NCI-H345 treated with DMSO at 0.1 percent for 48 hours (cell line): ENCODE measurements around the gene TACC2.

Experiments
- DNase-seq: peaks from one replicate; lab custom pipeline; 2025; ENCODE audit not compliant: unreplicated experiment; lab: John Stamatoyannopoulos, UW

The TACC2 gene

DNA sequence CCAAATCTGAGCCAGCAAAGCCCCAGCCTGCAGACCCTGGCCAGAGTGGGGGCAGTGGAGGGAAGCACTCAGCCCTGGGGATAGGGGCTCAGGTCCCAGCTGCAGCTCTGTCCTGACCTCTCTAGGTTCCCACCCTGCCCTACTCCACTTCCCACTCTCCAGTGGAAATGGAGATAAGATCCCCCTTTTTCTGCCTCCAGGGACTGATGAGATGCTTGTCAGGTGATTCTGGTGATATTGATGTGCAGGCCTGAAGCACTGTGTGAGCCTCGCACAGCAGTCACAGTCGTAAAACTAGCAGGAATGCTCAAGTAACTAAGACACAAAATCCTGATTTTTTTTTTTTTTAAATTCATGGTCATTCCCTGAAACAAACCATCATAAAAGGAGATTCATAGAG lies 227.1 kb downstream of the TACC2 start:
- DNase-seq = no peak

DNA sequence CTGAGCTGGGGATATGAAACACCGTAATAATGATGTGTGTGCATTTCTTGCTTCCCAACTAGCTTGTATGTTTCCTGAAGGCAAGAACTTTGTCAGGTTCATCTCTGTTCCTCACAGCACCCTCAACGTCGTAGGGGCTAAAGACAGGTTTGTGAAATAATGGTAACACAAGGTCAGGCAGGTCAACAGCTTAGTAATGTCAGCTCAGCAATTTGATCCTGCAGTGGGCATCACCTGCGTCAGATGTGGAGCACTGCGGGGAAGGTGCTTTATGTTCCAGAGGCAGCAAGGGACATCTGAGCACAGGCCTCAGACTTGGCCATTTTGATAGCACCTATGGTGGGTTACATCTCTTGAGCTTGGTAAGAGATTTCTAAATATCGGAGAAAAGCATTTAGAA lies 230.4 kb downstream of the TACC2 start:
- no peak for DNase-seq

DNA sequence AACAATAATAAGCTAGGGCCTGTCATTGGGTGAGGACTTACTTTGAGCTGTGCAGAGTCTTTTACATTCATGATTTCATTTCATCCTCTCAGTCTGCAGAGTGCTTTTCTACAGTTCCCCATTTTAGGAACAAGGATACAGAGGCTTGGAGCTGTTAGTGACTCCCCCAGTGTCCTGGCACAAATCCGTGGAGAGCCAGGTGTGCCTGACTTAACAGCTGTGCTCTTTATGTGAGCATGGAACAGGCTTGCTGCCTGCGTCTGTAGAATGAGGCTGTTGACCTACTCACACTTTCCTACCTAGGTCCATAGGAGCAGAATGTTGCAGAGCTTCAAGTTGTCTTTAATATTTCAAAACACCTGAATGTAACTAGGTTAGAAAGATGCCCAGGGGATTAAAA lies 231.8 kb downstream of the TACC2 start:
- no peak for DNase-seq

DNA sequence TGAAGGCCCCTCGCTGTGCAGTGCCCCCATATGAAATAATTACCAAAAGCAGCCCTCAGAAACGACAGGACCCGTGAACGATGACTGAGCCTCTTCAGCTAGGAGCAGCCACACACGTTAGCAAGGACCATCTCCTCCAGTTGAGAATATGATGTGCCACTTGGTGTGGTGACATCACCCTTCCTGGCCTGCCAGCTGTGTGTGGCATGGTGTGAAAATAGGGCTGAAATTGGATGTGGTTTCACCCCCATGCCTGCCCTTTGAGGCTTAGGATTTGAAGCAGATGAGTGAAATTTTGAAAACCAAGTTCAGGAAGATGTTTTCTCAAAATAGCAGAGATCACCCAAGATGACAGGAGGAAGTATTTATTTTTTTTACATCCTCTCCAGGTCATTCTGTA lies 233.0 kb downstream of the TACC2 start:
- no peak for DNase-seq

DNA sequence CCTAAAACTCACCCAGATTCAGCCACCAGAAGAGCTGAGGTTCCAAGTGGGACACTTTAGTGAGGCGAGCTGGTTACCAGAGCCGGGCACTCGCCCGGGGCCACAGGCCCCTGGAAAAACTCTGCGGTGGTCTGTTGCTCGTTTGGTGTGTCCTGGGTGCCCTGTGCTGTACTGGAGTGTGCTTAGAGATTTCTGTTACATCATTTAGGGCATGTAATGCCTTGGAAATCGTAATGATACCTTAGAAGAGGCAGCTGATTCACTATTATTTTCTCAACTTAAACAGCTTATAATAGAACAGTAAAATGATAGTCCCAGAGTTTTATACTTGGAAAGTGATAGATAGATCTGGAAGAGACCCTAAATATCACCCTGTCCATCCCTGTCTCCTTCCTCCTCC lies 233.7 kb downstream of the TACC2 start:
- DNase-seq = no peak

DNA sequence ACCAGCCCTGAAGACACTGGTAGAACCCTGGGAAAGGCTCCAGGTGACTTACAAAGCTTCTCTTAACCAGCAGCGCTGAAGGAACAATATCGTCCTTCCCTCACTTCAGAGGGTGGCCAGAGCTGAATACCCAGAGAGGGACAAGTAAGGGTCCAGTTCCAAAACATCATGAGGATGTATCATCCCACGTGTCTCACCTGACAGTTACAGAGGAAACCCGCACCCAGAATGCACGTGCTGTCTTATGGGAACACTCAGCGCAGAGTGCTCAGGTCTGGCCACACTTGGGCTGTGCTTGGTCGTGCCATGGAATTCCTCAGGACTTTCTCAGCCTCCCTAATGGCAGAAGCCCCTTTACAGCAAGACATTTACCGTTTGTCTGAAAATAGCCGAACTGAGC lies 235.2 kb downstream of the TACC2 start:
- DNase-seq = no peak

DNA sequence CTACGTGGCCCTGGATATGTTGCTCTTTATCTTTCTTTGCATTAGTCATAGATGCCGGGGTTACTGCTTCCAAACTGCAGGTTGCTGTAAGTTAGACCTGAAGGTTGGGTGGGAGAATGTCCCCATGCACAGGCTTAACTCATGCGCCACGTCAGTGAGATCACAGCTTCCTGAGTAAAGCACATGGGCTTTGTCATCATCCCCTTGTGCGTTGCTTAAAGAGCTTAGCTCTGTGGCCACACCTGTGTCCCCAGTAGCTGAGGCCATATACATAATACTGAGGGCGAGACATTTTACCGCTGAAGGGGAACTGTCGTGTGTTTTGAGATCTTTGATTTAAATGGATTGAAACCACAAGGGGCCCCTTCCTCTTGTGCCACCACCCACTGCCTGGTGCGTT lies 236.4 kb downstream of the TACC2 start:
- no peak for DNase-seq

DNA sequence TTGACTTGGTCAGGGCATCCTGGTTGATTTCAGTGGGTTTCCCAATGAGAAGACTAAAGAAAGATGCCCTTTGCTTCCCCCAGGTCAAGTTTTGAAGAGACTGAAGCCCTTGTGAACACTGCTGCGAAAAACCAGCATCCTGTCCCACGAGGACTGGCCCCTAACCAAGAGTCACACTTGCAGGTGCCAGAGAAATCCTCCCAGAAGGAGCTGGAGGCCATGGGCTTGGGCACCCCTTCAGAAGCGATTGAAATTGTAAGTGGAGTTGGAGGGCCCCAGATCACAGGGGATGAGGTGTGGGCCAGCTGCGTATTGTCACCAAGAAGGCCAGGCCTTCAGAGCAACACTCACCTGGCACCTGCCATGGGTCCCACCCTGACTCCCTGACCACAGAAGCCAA lies 238.8 kb downstream of the TACC2 start:
- no peak for DNase-seq

DNA sequence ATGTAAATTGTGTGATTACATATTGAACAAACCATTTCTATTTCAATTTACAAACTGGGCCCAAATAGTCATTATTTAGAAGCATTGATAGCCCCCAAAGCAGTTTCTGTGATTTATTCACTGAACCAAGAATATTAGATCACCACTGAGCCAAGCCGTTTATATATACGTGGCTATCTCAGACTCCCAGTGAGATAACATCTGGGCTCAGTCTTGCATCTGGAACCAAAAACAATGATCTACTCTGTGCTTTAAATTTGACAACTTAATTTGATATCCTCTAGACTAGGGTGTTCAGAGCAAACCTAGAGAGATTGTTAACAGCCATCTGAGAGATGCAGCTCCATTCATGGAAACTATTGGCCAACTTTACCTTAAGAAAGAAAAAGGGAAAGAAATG lies 240.7 kb downstream of the TACC2 start:
- DNase-seq = no peak

DNA sequence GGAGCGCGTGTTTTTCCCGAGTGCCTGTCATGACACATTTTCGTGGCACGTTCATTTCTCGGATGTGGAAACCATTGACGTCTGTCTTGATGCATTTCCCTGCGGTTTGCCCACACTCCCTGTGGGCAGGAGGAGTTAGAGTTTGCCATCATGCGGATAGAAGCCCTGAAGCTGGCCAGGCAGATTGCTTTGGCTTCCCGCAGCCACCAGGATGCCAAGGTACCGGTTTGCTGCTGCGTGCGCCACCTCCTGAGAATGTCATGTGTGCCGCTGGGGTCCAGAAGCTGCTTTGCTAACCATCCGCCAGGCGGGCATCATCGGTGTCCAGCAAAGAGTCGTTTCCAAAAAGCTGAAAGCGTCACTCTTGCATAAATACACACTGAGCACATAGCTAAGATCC lies 241.3 kb downstream of the TACC2 start:
- no peak for DNase-seq

DNA sequence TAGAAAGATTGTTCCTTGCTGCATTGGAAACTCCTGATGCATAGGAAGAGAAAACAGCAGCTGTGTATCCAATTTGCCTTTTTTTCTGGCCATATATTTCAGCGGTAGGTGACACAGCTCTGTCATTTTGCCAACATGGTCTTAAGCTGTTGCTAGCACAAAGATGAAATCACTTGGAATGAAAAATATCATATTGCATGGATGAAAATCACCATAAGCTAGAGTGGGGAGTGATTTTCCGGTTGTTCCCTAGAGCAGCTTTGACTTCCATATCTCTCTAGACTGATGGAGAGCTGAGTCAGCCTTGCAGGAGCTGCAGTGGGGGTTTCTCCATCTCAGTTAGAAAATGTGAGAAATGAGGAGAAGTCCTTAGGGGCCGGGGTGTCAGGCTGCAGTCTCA lies 243.8 kb downstream of the TACC2 start:
- DNase-seq = no peak

DNA sequence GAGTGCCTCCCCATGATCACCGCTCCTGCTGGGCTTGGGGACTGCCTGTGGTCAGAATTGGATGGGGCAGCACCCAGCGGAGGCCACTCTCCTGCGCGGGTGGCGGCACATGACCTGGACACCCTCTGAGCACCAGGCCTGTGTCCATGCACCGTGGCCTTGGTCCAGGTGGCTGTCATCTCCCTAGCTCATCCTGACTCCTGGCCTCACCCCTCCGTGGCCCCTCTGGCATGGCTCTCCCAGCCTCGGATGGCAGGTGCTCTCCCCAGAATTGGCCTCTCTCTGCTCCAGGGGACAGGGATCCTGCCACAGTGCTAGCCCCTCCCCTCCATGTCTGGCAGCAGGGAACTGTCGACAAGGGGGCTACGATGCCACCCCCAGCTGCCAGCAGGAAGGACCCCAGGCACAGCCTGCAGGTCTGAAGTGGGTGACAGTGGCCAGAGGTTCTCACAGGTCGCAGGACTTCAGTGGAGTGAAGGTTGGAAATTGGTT lies 244.9 kb downstream of the TACC2 start:
- DNase-seq = no peak

DNA sequence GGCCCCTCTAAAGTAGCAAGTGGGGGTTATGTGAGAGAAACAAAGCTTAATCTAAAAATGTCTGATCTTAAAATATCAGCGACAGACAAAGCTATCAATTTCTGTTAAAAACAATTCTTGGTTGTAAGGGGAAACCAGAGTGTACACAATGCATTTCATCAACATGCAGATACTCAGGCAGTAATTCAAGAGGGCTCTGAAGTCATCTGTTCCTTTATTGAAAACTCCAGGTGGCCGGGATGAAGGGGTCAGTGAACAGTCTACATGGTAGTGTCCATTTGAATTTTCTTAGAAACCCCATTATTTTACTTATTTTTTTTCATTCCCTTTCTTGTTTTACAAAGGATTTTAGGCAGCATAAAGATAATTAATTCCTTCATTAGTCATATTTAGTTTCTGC lies 245.5 kb downstream of the TACC2 start:
- peak; percentile 10 for DNase-seq

DNA sequence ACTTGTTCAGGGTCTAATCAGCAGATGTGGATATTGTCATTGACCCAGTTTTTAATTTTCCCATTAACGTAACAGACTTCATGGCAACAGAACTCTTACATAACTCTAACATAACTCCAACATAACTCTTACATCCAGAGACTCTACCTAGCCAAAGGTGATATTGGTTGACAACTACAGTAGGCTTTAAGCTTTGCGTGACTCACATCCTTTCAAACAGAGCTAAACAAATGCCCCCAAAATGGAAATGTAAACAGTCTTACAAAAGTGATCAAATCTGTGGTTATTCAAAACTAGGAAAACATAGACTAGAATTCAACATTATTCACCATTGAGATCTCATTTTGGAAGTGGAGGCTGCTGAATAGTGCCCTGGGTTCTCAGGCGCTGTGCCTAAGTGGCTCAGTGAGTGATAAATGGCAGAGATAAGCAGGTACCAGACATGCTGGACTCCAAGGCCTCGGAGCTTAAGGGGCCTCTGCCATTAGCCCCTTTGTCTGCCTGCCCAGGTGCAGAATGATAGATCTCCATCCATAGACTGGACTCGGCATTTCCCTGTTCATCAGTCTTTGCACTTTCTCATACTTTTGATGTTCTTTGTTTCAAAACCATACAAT lies 247.8 kb downstream of the TACC2 start:
- no peak for DNase-seq

DNA sequence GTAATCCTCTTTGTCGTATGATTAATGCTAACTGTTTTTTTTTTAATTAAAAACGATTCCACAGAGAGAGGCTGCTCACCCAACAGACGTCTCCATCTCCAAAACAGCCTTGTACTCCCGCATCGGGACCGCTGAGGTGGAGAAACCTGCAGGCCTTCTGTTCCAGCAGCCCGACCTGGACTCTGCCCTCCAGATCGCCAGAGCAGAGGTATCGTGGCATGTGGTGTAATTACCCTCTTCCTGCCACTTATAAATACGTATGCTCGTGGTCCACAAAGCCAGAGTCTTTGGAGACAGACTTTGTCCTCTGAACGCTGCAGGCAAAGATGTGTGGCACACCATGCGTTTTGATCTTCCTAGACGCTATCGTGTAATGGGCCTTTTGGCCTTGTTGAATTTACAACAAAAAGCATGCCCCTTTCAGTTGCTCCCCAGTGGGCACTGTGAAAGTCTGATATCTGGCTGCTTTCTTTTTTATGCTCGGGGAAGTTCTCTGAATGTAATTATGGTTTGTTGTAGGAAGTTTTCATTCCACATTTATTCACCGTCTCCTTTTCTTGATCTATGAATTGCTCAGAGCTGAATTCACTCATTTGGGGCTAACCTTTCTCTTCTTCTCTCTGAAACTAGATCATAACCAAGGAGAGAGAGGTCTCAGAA lies 248.5 kb downstream of the TACC2 start:
- DNase-seq = no peak

DNA sequence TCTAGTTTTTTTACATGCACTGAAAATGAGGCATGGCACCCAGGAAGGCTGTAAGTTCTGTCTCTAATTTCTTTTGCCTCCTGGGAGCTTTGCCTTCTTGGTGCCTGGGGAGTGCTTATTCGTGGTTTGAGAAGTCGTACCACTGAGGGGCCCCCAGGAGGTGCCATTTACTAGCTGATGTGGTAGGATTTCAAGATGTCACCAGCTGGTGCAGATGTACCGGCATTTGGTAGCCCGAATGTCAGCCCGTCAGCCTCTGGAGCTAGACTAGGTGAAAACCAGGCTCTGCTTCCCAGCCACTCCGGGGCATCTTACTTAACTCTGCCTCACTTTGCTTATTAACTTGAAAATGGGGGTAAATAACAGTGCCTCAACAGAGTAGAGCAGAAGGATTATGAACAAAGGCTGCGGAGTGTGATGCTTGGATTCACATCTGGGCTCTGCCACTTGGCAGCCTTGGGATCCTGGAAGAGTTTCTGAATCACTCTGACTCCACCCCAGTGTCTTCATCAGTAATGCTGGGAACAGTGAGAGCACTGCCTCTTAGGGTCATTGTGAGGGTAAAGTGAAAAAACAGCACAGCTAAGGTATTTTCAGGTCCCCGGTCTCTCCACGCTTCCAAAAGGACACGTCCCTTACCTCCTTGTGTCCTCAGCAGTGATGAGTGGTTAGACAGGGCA lies 250.8 kb downstream of the TACC2 start:
- DNase-seq = no peak

DNA sequence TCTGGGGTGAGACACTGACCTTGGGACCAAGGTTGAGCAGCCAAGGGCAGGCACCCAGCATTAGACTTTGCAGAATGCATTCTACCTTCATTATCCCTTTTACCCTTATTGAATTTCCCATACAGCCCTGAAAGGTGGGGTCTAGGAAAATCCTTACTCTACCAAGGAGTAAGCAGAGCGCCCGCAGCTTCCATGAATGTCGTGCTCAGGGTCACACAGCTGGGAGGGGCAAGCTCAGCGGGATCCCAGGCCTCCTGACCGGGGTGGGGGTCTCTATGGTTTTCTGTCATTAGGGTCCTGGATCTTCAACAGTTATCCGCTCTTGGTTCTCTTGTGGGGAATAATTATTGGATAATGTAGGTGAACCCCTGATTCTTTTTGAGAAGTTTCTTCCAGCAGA lies 251.4 kb downstream of the TACC2 start:
- no peak for DNase-seq

DNA sequence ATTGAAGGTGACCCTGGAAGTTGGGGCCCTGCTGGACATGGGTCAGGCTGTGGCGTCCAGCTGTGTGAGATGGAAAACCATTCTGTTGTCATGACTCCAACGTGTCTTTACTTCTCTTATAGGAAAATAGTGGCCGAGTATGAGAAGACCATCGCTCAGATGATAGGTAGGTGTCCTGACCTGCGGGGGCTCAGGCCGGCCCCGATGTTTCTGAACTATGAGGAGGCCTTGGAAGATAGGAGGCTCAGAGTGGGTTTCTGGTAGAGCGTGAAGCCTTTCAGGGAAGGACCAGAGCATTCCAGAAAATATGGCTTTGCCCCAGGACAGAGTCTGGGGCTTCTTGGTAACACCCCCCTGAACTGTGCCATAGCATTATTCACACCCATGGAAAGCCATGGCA lies 252.9 kb downstream of the TACC2 start:
- no peak for DNase-seq

DNA sequence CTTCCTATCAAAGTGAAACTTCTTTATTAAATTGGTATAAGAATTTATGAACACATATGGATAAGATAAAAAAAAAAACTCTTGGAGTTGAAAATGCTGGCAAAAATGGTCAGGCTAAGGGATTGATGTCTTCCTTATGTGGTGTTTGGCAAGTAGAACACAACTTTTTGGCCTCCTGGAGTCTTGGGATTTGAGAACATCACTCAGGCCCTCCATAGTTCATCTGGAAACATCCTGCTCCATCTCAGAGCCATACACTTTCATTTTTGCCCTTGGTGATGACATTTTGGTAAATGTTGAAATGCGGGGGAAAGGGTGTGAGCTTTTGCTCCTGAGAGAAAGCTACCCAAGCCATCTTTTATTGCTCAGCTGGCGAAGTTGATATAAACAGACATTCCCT lies 254.6 kb downstream of the TACC2 start:
- no peak for DNase-seq

DNA sequence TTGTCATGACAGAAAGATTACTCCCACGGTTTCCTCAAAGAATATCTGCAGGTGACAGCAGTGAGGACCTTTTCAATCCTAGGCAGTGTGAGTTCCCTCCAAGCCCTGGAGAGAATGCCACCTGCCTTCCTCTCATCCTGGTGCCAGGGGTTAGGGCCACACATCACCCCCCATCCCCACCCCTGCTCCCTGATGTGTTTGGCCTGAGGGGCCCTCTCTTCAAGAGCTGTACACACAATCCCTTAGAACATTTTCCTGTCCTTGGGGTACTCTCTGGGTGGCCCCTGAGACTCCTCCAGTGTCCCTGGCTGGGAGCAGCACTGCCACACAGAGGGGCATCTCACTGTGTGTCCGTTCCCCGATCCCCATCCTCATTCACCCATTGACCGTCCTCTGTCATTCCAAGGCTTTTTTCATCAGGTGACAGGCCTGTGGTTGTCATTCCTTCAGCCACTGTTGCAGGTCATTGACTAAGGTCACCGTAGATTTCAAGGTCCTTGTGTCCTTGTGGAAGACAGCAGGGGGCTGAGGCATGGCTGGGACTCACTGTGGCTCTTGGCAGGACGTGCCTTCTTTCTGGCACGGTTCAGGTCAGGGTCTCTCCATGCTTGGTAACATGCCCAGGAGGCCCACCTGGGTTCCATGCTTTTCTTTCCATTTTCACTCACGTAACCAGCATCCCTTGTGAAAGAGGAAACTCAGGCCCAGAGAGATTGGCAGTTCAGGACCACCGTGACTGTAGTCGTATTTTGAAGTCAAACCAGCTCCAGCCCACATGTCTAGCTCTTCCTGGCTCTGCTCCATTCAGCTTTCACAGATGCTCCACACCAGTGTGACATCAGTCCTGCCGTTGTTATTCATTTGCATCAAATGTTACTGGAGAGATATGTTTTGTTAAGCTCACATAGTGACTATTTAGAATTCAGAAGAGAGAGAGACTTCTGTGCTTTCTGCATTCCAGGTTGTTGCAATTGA lies 255.3 kb downstream of the TACC2 start:
- no peak for DNase-seq

DNA sequence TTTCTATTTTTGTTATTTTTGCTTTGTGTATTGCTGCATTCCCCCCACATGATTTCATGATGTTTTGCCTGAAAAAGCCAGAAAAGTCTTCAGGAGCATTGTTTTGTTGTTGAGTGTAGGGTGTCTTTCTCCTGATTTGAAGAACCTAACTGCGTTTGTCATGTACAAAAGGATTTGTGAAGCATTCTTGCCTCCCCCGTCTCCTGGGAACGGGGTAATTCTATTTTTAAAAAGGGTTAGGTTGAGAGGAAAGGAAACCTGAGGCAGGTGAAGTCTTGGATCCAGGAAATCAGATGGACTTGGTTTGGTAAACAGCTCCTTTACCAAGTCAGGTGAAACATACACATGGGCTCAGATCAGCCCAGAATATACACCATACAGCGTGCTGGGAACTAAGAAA lies 256.2 kb downstream of the TACC2 start:
- no peak for DNase-seq
